Measurements from ENCODE around the gene FGD3. TPM values are rescaled to one million over a fixed set of nuclear protein-coding genes. Genes with fewer than 3 reads are reported as not detected.

FGD3 gene
- total RNA-seq, 1 experiment from 2014 or later: 26.6 TPM

DNA sequence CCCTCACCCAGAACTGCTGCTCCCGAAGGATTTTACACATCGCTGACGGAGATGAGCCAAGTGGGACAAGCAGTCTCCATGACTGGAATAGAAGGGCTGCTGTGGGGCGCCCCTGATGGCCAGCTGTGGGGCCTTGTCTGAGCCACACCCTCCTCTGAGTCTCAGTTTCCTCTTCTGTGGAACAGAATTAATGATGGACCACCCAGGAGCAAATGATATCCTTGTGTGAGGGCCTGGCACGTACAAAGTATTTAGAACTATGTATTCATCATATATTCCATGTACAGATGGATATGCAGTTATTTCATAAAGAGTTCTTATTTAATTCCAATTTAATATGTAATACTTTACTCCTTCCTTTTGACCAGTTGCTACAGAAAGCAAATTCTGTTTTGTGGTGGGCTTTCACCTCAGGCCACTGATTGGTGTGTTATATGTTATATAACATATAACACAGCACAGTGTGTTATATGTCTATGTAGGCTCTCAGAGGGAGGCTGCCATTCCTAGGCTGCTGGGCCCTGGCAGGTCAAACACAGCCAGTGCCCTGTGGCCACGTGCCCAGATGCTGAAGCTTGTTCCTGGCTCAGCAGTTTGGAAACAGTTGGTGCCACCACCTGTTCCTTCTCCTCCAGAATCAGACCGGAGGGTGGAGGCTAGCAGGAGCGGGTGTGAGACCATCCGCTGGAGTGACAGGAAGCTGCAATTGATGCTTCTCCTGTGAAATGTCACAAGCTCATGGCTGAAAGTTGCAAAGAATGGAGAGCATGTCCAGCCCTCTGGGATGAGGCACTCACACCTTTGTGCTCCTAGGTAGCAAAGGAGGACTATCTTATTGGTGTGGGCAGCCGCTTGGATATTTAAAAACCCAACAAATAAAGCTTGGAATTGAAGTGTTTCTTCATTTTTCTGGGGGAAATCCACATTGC, 4.4 kb upstream of the FGD3 start:
- no peak overlapping the region for H3K27ac Mint-ChIP-seq (ENCODE audit: unreplicated experiment)
- H3K36me3 Mint-ChIP-seq (ENCODE audit: insufficient read depth, unreplicated experiment): no peaks in the 10 kb centered on the region
- H3K27me3 ChIP-seq (replicated peaks; ENCODE audit: control insufficient read depth, insufficient read depth, low read length): no peaks in the 10 kb centered on the region
- intact Hi-C loops (cut with micrococcal nuclease; ENCODE audit: unreplicated experiment): no loop called here
- no TSS peak for BruUV-seq (replicated peaks)
- CTCF ChIA-PET: interaction anchor here (0.5 kb wide), 1 partner anchor 14 kb away, joined by 3 read pairs; no protein-coding TSS in a partner anchor
- H3K4me1 Mint-ChIP-seq (ENCODE audit: low read depth, unreplicated experiment): no peaks in the 10 kb centered on the region
- H3K4me3 ChIP-seq (ENCODE audit: low read depth, low read length): no peak overlapping the region
- POLR2A ChIA-PET: no interaction called here
- DNase-seq: no peak
- no peaks in the 10 kb centered on the region for H3K9me3 ChIP-seq
- TF ChIP-seq, protein P1, sequence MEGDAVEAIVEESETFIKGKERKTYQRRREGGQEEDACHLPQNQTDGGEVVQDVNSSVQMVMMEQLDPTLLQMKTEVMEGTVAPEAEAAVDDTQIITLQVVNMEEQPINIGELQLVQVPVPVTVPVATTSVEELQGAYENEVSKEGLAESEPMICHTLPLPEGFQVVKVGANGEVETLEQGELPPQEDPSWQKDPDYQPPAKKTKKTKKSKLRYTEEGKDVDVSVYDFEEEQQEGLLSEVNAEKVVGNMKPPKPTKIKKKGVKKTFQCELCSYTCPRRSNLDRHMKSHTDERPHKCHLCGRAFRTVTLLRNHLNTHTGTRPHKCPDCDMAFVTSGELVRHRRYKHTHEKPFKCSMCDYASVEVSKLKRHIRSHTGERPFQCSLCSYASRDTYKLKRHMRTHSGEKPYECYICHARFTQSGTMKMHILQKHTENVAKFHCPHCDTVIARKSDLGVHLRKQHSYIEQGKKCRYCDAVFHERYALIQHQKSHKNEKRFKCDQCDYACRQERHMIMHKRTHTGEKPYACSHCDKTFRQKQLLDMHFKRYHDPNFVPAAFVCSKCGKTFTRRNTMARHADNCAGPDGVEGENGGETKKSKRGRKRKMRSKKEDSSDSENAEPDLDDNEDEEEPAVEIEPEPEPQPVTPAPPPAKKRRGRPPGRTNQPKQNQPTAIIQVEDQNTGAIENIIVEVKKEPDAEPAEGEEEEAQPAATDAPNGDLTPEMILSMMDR (IDR thresholded peaks at IDR 0.05; ENCODE audit: insufficient read depth in 1 of 2, low read depth in 1 of 2, low read length in 1 of 2, severe bottlenecking in 1 of 2, unreplicated experiment in 1 of 2): no peak
- no peaks in the 10 kb centered on the region for H3K27me3 Mint-ChIP-seq (ENCODE audit: insufficient read depth, unreplicated experiment)
- no peak overlapping the region for H3K4me3 Mint-ChIP-seq (ENCODE audit: unreplicated experiment)
- H3K36me3 ChIP-seq (ENCODE audit: control insufficient read depth, insufficient read depth, low read length): no peaks in the 10 kb centered on the region
- no peaks in the 10 kb centered on the region for H3K4me1 ChIP-seq
- H3K9me3 Mint-ChIP-seq (ENCODE audit: unreplicated experiment): no peaks in the 10 kb centered on the region

DNA sequence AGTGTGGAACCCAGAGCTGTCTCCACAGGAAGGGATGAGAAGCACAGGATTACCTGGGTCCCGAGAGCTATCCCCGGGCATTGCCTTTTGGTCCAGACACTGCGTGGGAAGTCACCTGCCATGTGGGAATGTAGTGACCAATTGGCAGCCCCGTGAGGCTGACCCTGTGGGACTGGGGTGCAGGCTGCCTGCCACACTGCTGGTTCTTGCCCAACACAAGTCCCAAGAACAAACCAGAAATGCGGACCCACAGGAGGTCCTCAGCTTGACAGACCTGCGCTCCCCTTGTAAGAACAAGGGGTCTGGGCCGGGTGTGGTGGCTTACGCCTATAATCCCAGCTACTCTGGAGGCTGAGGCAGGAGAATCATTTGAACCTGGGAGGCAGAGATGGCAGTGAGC, 2.4 kb upstream of the FGD3 start:
- no peaks in the 10 kb centered on the region for H3K36me3 ChIP-seq (ENCODE audit: control insufficient read depth, insufficient read depth, low read length)
- no peaks in the 10 kb centered on the region for H3K4me1 ChIP-seq
- intact Hi-C loops (cut with micrococcal nuclease; ENCODE audit: unreplicated experiment): no loop called here
- CTCF ChIA-PET: no interaction called here
- no peaks in the 10 kb centered on the region for H3K9me3 ChIP-seq
- no peak overlapping the region for H3K4me3 ChIP-seq (ENCODE audit: low read depth, low read length)
- BruUV-seq (replicated peaks): no TSS peak
- no peaks in the 10 kb centered on the region for H3K4me1 Mint-ChIP-seq (ENCODE audit: low read depth, unreplicated experiment)
- H3K4me3 Mint-ChIP-seq (ENCODE audit: unreplicated experiment): no peak overlapping the region
- TF ChIP-seq, protein P1 (IDR thresholded peaks at IDR 0.05; ENCODE audit: insufficient read depth in 1 of 2, low read depth in 1 of 2, low read length in 1 of 2, severe bottlenecking in 1 of 2, unreplicated experiment in 1 of 2): no peak
- H3K27me3 ChIP-seq (replicated peaks; ENCODE audit: control insufficient read depth, insufficient read depth, low read length): no peaks in the 10 kb centered on the region
- H3K27me3 Mint-ChIP-seq (ENCODE audit: insufficient read depth, unreplicated experiment): no peaks in the 10 kb centered on the region
- no peak overlapping the region for H3K27ac Mint-ChIP-seq (ENCODE audit: unreplicated experiment)
- no peak for DNase-seq
- POLR2A ChIA-PET: no interaction called here
- H3K9me3 Mint-ChIP-seq (ENCODE audit: unreplicated experiment): no peaks in the 10 kb centered on the region
- H3K36me3 Mint-ChIP-seq (ENCODE audit: insufficient read depth, unreplicated experiment): no peaks in the 10 kb centered on the region

DNA sequence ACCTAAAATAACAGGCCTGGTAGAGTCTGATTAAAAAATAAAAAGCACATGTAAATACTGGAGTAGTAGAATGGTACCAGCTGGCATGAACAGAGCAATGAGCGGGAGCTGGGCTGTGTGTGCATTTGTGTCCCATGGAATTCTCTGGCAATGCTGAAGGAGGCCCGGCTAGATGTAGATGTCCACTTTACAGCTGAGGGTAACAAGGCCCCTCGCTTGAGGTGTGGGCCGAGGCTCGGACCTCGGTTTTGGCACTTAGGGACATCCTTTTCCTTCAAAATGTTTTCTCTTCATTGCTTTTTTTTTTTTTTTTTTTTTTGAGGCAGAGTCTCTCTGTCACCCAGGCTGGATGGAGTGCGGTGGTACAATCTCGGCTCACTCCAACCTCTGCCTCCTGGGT, 1.5 kb upstream of the FGD3 start:
- Histone ChIP-seq H3K27me3 (replicated peaks; ENCODE audit: control insufficient read depth, insufficient read depth, low read length) (no peaks in the 10 kb centered on the region), H3K36me3 (ENCODE audit: control insufficient read depth, insufficient read depth, low read length) (no peaks in the 10 kb centered on the region), H3K4me3 (ENCODE audit: low read depth, low read length) (no peak overlapping the region), H3K4me1 (no peaks in the 10 kb centered on the region), H3K9me3 (no peaks in the 10 kb centered on the region)
- no peaks in the 10 kb centered on the region for H3K9me3 Mint-ChIP-seq (ENCODE audit: unreplicated experiment)
- H3K27me3 Mint-ChIP-seq (ENCODE audit: insufficient read depth, unreplicated experiment): no peaks in the 10 kb centered on the region
- no TSS peak for BruUV-seq (replicated peaks)
- TF ChIP-seq, protein P1 (IDR thresholded peaks at IDR 0.05; ENCODE audit: insufficient read depth in 1 of 2, low read depth in 1 of 2, low read length in 1 of 2, severe bottlenecking in 1 of 2, unreplicated experiment in 1 of 2): no peak
- H3K4me1 Mint-ChIP-seq (ENCODE audit: low read depth, unreplicated experiment): no peaks in the 10 kb centered on the region
- intact Hi-C loops (cut with micrococcal nuclease; ENCODE audit: unreplicated experiment): no loop called here
- no peak overlapping the region for H3K27ac Mint-ChIP-seq (ENCODE audit: unreplicated experiment)
- ChIA-PET CTCF (no interaction called here), POLR2A (no interaction called here)
- no peak overlapping the region for H3K4me3 Mint-ChIP-seq (ENCODE audit: unreplicated experiment)
- no peaks in the 10 kb centered on the region for H3K36me3 Mint-ChIP-seq (ENCODE audit: insufficient read depth, unreplicated experiment)
- no peak for DNase-seq
